HG03135 (cell line): Measurements from ENCODE around the gene MICAL3.
"Not testable (repeated sequence)": the region's sequence is repeated elsewhere in the genome, so short reads cannot be mapped to it uniquely, and the experiment has no call there.

Experiments used
- ATAC-seq: cut with Tn5 transposase; IDR thresholded peaks from one replicate; pipeline ENCODE4 v1.9.1; 2021; ENCODE audit warnings: mild to moderate bottlenecking, moderate library complexity; ENCODE audit not compliant: unreplicated experiment

The MICAL3 gene

DNA sequence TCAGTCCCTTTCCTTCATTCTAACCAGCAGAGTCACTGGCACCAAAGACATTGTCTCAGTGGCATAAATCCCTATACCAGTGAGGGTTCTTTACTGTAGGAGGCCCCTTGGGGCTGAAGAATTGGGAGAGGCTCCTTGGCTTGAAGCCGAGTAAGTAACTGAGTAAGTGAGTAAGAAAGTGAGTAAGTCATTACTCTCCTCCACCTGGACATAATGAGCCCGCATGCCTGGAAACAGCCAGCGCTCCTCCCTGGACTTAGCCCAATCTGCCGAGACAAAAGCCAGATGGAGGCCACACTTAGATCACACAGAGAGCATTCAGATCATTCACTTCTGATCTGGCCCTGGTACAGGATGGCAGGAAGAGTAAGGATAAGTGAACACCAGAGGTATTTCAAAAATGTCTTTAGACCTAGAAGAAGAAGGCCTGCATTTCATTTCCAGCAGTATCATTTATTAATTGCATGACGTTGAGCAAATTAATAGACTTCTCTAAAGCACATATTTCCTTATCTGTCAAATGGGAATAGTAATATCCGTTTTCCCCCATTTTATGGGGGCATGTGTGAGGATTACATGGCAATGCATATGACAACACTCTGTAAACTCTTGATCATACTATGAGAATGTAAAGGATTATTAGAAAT lies 8.2 kb upstream of the MICAL3 start:
- ATAC-seq: no peak

GRCh38 chr22:18031695-18032454 lies 7.5 kb upstream of the MICAL3 start:
- ATAC-seq: no peak

DNA sequence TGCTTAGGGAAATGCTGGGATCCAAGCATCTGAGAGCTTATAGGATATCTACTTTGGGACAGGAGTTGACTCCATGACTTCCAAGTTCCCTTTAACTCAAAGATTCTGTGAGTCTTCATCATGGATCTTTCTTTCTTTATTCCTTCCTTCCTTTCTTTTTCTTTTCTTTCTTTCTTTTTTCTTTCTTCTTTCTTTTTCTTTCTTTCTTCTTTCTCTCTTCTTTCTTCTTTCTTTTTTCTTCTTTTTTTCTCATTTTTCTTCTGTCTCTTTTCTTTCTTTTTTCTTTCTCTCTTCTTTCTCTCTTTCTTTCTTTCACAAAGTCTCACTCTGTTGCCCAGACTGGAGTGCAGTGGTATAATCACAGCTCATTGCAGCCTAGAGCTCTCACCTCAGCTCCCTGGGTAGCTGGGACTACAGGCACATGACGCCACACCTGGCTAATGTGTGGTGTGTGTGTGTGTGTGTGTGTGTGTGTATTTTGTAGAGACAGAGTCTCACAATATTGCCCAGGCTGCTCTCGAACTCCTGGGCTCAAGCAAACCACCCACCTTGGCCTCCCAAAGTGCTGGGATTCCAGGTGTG lies 5.4 kb upstream of the MICAL3 start:
- no peak for ATAC-seq

DNA sequence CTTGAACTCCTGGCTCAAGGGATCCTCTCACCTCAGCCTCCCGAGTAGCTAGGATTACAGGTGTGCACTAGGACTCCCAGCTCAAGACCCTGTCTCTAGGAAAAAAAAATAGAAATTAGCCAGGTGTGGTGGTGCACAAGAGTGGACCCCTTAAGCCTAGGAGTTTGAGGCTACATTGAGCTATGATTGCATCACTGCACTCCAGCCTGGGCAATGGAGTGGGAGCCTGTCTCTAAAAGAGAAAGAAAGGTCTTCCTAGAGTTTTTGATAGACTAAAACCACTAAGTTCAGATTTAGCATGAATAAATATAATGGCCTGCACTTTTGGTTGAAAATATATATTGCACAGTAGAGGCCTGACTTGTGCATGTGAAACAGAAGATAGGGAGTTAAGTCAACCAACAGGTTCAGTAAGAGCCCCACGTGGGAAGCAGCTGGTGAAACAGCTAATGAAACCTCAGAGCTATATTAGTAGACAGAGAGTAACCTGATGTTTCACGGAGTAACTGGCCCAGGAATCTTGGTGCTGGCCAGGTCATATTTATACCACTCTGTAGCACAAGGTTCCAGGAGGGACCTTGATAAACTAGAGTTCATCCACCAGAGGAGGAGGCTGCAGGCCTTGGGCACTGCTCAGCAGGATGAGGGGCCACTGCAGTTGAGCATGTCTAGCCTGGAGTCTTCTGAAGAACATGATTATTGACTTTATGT lies 4.6 kb upstream of the MICAL3 start:
- no peak for ATAC-seq

- not testable (repeated sequence) for ATAC-seq
Observed at GRCh38 chr22:18025898-18026297, 1.5 kb upstream of the MICAL3 start.

- no peak for ATAC-seq
Observed at GRCh38 chr22:18024956-18025720, 777 bp upstream of the MICAL3 start.

DNA sequence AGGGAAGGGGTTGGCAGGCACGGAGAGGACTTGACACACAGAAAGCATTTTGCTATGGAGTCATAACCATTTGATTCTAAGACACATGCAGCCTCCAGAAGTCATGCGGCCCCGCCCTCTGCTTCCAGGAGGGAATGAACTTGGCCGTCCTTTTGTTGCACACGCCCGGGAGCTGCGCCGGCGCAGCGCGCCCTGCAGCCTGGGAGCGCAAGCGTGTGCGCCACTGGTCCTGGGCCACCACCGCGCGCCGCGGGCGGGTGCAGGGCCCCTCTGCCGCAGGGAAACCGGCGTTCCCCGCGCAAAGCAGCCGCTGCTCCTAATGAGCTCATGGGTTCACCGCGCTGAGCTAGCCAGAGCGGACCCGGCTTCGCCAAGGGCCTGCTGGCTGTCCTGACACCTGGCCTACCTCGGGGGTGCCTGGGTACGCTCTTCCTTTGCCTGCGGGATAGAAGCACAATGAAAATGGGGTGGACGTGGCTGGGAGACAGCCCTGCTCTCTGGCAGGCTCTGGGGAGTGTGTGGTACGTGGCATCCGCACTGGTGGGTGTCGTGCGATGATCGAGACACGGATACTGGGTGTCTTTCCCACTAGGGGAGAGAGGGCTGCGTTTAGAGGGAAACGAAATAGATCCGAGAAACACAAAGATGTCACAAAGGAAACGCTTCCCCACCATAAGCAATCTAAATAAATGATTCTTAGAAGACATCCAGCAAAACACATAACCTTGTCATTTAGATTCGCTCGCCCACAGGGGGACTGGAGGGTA lies 669 bp downstream of the MICAL3 start:
- no peak for ATAC-seq

DNA sequence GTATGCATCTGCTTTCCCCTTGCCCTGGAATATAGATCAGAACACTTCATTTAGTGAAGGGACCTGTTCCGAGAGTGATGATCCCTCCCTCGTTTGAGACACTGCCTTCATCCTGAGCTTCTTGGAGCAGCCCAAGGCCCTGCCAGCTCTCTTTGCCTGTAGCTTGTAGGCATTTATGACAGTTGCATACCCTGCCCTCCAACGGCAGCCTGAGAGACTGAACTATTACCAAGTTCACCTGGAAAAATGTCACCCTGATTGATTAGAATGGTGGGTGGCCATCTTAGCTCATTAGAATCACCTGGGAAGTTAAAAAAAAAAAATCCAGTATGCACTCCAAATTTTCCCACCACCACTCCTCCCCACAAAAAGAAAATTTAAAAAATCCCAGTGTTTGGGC lies 1.5 kb downstream of the MICAL3 start:
- ATAC-seq: no peak

DNA sequence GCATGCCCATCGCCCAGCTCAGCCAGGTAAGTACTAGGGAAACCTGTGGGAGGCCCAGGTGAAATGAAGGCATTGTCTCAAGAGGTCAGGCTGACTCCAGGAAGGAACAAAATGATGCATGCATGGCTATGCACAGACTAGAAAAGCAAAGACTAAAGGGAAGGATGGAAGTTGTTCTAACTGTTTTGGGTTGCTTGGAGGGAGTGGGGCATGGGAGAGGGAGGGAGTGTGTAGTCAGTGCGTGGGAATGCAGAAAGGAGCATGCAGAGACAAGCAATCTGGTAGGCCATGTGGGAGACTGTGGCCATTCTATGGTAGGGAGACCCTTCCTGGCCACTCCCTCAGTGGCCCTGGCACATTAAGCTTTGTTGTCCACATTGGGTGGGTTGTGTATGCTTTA lies 2.9 kb downstream of the MICAL3 start:
- ATAC-seq: no peak

- ATAC-seq: not testable (repeated sequence)
Observed at GRCh38 chr22:18020743-18021142, 3.6 kb downstream of the MICAL3 start.

- ATAC-seq: no peak
Observed at GRCh38 chr22:18013947-18014346, 10.4 kb downstream of the MICAL3 start.

- ATAC-seq: no peak
Observed at GRCh38 chr22:18013436-18013835, 10.9 kb downstream of the MICAL3 start.

GRCh38 chr22:18012531-18012930 lies 11.8 kb downstream of the MICAL3 start:
- no peak for ATAC-seq

DNA sequence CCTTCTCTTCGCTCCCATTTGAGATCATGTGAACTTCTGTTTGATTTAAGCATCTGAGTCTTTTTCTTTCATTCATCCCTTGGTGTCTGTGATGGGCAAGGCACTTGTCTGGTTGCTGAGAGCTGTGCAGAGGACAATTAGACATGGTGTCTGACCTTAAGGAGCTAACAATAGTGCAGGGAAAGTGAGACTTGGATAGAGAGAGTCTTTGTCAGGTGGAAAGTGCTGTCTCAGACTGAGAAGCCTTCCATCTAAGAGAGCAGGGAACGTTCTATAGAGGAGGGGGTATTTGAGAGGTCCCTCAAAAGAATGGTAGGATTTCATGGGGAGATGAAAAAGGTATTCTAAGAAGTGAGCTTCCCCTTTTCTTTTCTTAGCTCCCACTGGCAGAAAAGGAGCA lies 14.1 kb downstream of the MICAL3 start:
- ATAC-seq: no peak

- ATAC-seq: no peak
Observed at GRCh38 chr22:18008136-18008535, 16.2 kb downstream of the MICAL3 start.

DNA sequence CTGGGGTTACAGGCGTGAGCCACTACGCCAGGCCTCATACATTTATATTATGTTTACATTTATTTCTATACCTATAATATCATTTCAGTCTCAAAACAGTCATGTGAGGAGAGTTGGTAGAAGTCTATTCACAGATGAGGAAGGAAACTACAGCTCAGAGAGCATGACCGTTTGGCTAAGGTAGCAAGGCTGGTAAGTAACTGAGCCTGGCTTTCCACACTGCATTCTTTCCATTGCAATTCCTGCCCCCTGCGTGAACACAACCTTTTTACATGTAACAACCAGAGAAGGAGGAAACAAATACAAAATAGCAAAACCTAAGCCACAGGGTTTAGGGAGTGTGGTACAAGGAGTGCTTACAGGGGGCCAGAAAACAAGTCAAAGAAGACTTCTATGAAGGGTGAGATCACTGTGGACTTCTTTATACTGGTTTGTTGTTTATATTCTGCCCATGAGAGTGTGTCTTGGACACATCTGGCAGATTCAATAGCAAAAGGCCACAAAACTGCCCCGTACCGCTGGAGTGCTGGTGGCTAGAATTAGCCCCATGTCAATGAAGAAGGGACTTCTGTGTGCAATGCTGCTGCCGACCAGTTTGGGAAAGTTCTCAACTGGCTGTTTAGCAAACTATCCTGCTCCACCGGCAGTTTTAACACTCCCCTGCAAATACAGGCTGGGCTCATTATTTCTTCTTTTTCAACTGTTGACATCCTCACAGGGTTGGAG lies 19.0 kb downstream of the MICAL3 start:
- ATAC-seq: no peak

- not testable (repeated sequence) for ATAC-seq
Observed at GRCh38 chr22:18001894-18002315, 22.5 kb downstream of the MICAL3 start.

DNA sequence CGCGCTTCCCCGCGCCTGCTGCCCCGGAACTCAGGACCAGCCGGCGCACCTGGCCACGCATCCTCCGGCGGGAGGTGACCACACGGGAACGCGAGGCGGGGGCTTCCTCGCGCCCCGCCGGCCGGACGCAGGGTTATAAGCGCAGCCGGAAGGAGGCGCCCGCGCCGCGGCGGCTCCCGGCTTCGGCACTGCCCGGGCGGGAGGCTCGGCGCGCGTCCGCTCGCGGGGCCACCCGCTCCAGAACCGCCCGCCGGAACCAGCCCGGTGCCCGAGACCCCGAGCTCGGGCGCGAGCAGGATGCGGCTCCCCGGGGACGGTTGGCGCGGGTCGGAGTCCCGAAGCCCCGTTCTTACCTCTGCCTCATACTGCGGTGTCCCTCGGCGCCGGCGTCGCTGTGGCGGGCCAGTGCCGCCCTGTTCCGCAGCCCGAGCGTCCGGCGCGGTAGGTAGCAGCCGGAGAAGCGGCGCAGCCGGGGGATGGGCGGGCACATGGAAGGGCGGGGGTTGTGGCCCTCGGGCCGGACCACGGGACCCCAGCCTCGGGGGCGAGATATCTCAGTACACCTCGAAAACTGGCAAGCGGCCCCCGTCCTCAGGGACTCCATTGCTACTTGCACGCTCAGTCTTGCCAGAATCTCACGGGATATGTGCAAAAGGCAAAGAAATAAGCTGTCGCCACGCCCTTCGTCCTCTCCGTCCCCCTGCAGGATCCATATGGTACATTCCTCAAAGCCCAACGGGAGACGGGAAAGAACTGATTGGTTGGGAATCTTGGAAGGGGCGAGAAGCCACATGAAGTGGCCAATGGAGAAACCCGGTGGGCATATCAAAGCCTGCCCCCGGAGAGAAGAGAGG lies 23.1 kb downstream of the MICAL3 start:
- ATAC-seq: no peak
